Smooth muscle cell (in vitro differentiated cells): ENCODE measurements around the gene PCDHGB2. TPM values are rescaled to one million over a fixed set of nuclear protein-coding genes. Genes with fewer than 3 reads are reported as not detected.
"Not testable (repeated sequence)": the region's sequence is repeated elsewhere in the genome, so short reads cannot be mapped to it uniquely, and the experiment has no call there.

Experiments used
- DNase-seq: peaks from one replicate; lab custom pipeline; 2025; ENCODE audit not compliant: unreplicated experiment; lab: John Stamatoyannopoulos, UW
- H2AFZ ChIP-seq: fragments of 200-600 bp; sonication (generic); 2 replicates; pipeline ENCODE4 v1.6.0; 2016; ENCODE audit warnings: antibody characterized with exemption, low read depth, mild to moderate bottlenecking
- H3F3A ChIP-seq: fragments of 200-600 bp; sonication (generic); 2 replicates; pipeline ENCODE4 v1.6.0; 2017; ENCODE audit warnings: antibody characterized with exemption, low read depth
- H3K27ac ChIP-seq: fragments of 200-600 bp; sonication (generic); 2 replicates; pipeline ENCODE4 v1.5.1; 2016; ENCODE audit warnings: low read depth, mild to moderate bottlenecking
- H3K27me3 ChIP-seq: fragments of 200-600 bp; sonication (generic); 2 replicates; pipeline ENCODE4 v1.6.1; 2016; ENCODE audit warnings: low read depth, mild to moderate bottlenecking
- H3K36me3 ChIP-seq: fragments of 200-600 bp; sonication (generic); 2 replicates; pipeline ENCODE4 v1.5.1; 2016; ENCODE audit warnings: low read depth
- H3K4me1 ChIP-seq: fragments of 200-600 bp; sonication (generic); 2 replicates; pipeline ENCODE4 v1.5.1; 2016; ENCODE audit warnings: low read depth
- H3K4me2 ChIP-seq: fragments of 200-600 bp; sonication (generic); 2 replicates; pipeline ENCODE4 v1.6.0; 2016; ENCODE audit warnings: mild to moderate bottlenecking
- H3K4me3 ChIP-seq: fragments of 200-600 bp; sonication (generic); 2 replicates; pipeline ENCODE4 v1.5.1; 2016; ENCODE audit warnings: mild to moderate bottlenecking
- H3K79me2 ChIP-seq: fragments of 200-600 bp; sonication (generic); 2 replicates; pipeline ENCODE4 v1.6.0; 2016; ENCODE audit warnings: low read depth, mild to moderate bottlenecking
- H3K9ac ChIP-seq: fragments of 200-600 bp; sonication (generic); 2 replicates; pipeline ENCODE4 v1.6.0; 2016; ENCODE audit warnings: low read depth
- H3K9me3 ChIP-seq: fragments of 200-600 bp; sonication (generic); replicated peaks from 2 replicates; pipeline ENCODE4 v1.5.1; 2016; ENCODE audit warnings: low read depth
- H4K20me1 ChIP-seq: fragments of 200-600 bp; sonication (generic); 2 replicates; pipeline ENCODE4 v1.6.0; 2016; ENCODE audit warnings: low read depth
- CTCF ChIP-seq: fragments of 200-600 bp; sonication (generic); IDR thresholded peaks from 2 replicates; pipeline ENCODE4 v1.5.1; 2017; ENCODE audit warnings: borderline replicate concordance, mild to moderate bottlenecking, antibody characterized with exemption; ENCODE audit not compliant: insufficient read depth, poor library complexity, severe bottlenecking
- WGBS: methylation state at CpG from one replicate; pipeline ENCODE4 v1.1.7; 2016; ENCODE audit warnings: low lambda C conversion rate; 5-methylcytosine and 5-hydroxymethylcytosine counted together
- polyA plus RNA-seq: library from polyadenylated mRNA; unstranded; fragments of >200 nt; fragmentation: Nextera tagmentation; extraction: Ambion mirVana; gene quantifications from 2 replicates; pipeline ENCODE4 v1.2.1, GENCODE V29; 2016
- total RNA-seq: library from RNA; depleted of rRNA; stranded (reverse); fragments of >200 nt; gene quantifications from 2 replicates; pipeline ENCODE4 v1.2.3, GENCODE V29; 2014

Gene PCDHGB2
- total and polyA plus RNA-seq, 2 experiments from 2014 or later, result 1.1 TPM; not detected in 1

GRCh38 chr5:141343953-141344463, 15.8 kb upstream of the PCDHGB2 start:
- H3K36me3 ChIP-seq, result no peaks in the 10 kb centered on the region
- no peak overlapping the region for H2AFZ ChIP-seq
- H3K27ac ChIP-seq, result no peak overlapping the region
- H3K9me3 ChIP-seq, result peaks cover 8% of the 10 kb centered on the region
- no peak overlapping the region for H3K4me3 ChIP-seq
- H3K27me3 ChIP-seq, result no peaks in the 10 kb centered on the region
- no peaks in the 10 kb centered on the region for H3F3A ChIP-seq
- no peak overlapping the region for H3K9ac ChIP-seq
- WGBS, result 96% methylated on average over 31 of the region's 31 CpGs
- H3K4me2 ChIP-seq, result no peak overlapping the region
- no peaks in the 10 kb centered on the region for H3K79me2 ChIP-seq
- no peak for DNase-seq
- no peaks in the 10 kb centered on the region for H4K20me1 ChIP-seq
- TF ChIP-seq CTCF, result no peak
- no peaks in the 10 kb centered on the region for H3K4me1 ChIP-seq

DNA sequence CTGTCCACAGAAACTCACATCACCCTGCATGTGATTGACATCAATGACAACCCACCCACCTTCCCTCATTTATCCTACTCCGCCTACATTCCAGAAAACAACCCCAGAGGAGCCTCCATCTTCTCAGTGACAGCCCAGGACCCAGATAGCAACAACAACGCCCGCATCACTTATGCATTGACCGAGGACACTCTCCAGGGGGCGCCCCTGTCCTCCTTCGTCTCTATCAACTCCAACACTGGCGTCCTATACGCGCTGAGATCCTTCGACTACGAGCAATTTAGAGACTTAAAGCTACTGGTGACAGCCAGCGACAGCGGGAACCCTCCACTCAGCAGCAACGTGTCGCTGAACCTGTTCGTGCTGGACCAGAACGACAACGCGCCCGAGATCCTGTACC, 14.5 kb upstream of the PCDHGB2 start:
- no peak overlapping the region for H3K4me2 ChIP-seq
- no peak overlapping the region for H3K9ac ChIP-seq
- H4K20me1 ChIP-seq, result no peaks in the 10 kb centered on the region
- TF ChIP-seq CTCF, result no peak
- H3K36me3 ChIP-seq, result no peaks in the 10 kb centered on the region
- no peaks in the 10 kb centered on the region for H3K79me2 ChIP-seq
- H3K4me1 ChIP-seq, result no peaks in the 10 kb centered on the region
- no peak overlapping the region for H2AFZ ChIP-seq
- DNase-seq, result no peak
- H3K27ac ChIP-seq, result no peak overlapping the region
- WGBS, result 96% methylated on average over 20 of the region's 20 CpGs
- no peaks in the 10 kb centered on the region for H3K27me3 ChIP-seq
- no peaks in the 10 kb centered on the region for H3F3A ChIP-seq
- peaks cover 8% of the 10 kb centered on the region for H3K9me3 ChIP-seq
- no peak overlapping the region for H3K4me3 ChIP-seq

DNA sequence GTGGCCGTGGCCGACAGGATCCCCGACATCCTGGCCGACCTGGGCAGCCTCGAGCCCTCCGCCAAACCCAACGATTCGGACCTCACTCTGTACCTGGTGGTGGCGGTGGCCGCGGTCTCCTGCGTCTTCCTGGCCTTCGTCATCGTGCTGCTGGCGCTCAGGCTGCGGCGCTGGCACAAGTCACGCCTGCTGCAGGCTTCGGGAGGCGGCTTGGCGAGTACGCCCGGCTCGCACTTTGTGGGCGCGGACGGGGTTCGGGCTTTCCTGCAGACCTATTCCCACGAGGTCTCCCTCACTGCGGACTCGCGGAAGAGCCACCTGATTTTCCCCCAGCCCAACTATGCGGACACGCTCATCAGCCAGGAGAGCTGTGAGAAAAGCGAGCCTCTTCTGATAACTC, 13.8 kb upstream of the PCDHGB2 start:
- H2AFZ ChIP-seq, H3K36me3 ChIP-seq, H3K4me3 ChIP-seq, H3K27me3 ChIP-seq, H3K4me1 ChIP-seq, H4K20me1 ChIP-seq, H3K4me2 ChIP-seq, H3K79me2 ChIP-seq, H3K27ac ChIP-seq, H3K9ac ChIP-seq, DNase-seq, H3F3A ChIP-seq, H3K9me3 ChIP-seq: not testable (repeated sequence)
- WGBS, result 94% methylated on average over 22 of the region's 35 CpGs

- no peak within 1 kb of the TSS for H3K4me3 ChIP-seq
- H3K4me1 ChIP-seq, result no peaks in the 10 kb centered on the region
- no peaks in the 10 kb centered on the region for H3K36me3 ChIP-seq
- H4K20me1 ChIP-seq, result no peaks in the 10 kb centered on the region
- no peak within 1 kb of the TSS for H3K9ac ChIP-seq
- H3K27me3 ChIP-seq, result no peaks in the 10 kb centered on the region
- no peak within 1 kb of the TSS for H3K4me2 ChIP-seq
- peak; percentile 16 for TF ChIP-seq CTCF
- H3K79me2 ChIP-seq, result no peaks in the 10 kb centered on the region
- H3K9me3 ChIP-seq, result peaks cover 6% of the 10 kb centered on the region
- no peaks in the 10 kb centered on the region for H3F3A ChIP-seq
- DNase-seq, result no peak
- peak within 1 kb of the TSS; percentile 33 for H2AFZ ChIP-seq
- whole genome bisulfite sequencing, result 65% methylated on average over 29 of the region's 29 CpGs
- no peak within 1 kb of the TSS for H3K27ac ChIP-seq
Measured at GRCh38 chr5:141349917-141350619, 9.7 kb upstream of the PCDHGB2 start, which contains the start of gene PCDHGB1. Gene PCDHGB1, plus strand, starts transcription at chr5:141350099. Its CDS starts 162 bp downstream, at chr5:141350261.
